Parathyroid adenoma (tissue), 2 donors: Measurements from ENCODE around the gene FIZ1.

Source experiments
- H2AFZ ChIP-seq: fragments of 300-600 bp; sonication (generic); one replicate; pipeline ENCODE4 v1.7.0; 2017; ENCODE audit warnings: antibody characterized with exemption, mild to moderate bottlenecking
- H3K27ac ChIP-seq: fragments of 300-600 bp; sonication (generic); one replicate; pipeline ENCODE4 v1.7.0; 2017
- H3K27me3 ChIP-seq: fragments of 300-600 bp; sonication (generic); one replicate; pipeline ENCODE4 v1.7.0; 2017; ENCODE audit warnings: low read length; ENCODE audit not compliant: control insufficient read depth, insufficient read depth
- H3K36me3 ChIP-seq: fragments of 300-600 bp; sonication (generic); one replicate; pipeline ENCODE4 v1.7.0; 2017; ENCODE audit warnings: low read length; ENCODE audit not compliant: control insufficient read depth, insufficient read depth
- H3K4me1 ChIP-seq: fragments of 300-600 bp; sonication (generic); one replicate; pipeline ENCODE4 v1.7.0; 2017; ENCODE audit warnings: control low read depth
- H3K4me2 ChIP-seq: fragments of 300-600 bp; sonication (generic); one replicate; pipeline ENCODE4 v1.7.0; 2017; ENCODE audit warnings: low read length
- H3K4me3 ChIP-seq: fragments of 300-600 bp; sonication (generic); one replicate; pipeline ENCODE4 v1.7.0; 2017; ENCODE audit warnings: low read depth, low read length
- H3K79me2 ChIP-seq: fragments of 300-600 bp; sonication (generic); one replicate; pipeline ENCODE4 v1.7.0; 2017; ENCODE audit warnings: control low read depth
- H3K9ac ChIP-seq: fragments of 300-600 bp; sonication (generic); one replicate; pipeline ENCODE4 v1.7.0; 2017; ENCODE audit warnings: mild to moderate bottlenecking
- H3K9me3 ChIP-seq: fragments of 300-600 bp; sonication (generic); one replicate; pipeline ENCODE4 v1.7.0; 2017; ENCODE audit warnings: low read length; ENCODE audit not compliant: control insufficient read depth
- CTCF ChIP-seq: fragments of 300-600 bp; sonication (generic); IDR thresholded peaks from one replicate; pipeline ENCODE4 v1.7.0; 2017; ENCODE audit warnings: antibody characterized with exemption, mild to moderate bottlenecking
- donor health status: primary hyperparathyroidism.

FIZ1 gene

DNA sequence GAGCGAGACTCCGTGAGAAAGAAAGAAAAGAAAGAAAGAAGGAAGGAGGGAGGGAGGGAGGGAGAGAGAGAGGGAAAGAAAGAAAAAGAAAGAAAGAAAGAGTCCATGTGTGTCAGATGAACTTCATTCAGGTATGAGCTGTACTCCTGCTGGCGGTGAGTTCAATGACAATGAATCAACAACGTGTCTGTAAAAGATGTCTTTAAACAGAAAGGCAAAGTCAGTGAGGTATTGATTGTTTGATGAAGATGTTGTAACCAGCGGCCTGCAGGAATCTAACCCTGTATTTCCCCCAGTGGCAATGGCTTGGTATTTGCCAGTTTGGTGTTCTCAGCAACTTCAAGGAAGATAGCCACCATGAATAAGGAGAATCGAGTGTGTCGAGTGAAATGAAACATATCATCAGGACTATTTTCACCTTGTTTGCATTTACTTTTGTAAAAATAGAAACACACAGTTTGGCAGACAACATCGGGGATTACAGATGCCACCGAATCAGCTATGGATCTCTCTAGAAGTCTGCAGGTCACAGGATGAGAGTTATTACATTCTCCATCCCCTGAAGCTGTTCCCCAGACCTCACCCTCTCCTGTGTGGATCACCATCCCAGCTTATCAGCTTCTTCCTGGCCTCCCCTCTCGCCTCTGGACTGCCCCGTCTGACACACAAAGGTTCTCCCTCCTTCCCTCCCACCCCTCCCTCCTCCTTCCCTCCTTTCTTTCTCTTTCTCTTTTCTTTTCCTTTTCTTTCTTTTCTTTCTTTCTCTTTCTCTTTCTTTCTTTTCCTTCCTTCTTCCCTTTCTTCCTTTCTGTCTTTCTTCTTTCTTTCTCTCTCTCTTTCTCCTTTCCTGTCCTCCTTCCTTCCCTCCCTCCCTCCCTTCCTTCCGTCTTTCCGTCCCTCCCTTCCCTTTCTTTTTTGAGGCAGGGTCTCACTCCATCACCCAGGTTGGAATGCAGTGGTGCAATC is 45.8 kb downstream of the FIZ1 start:
- H3K79me2 ChIP-seq: no peaks in the 10 kb centered on the region
- no peak overlapping the region for H2AFZ ChIP-seq
- no peak overlapping the region for H3K4me3 ChIP-seq
- H3K4me1 ChIP-seq: no peaks in the 10 kb centered on the region
- no peaks in the 10 kb centered on the region for H3K9me3 ChIP-seq
- H3K4me2 ChIP-seq: no peak overlapping the region
- H3K36me3 ChIP-seq: no peaks in the 10 kb centered on the region
- H3K9ac ChIP-seq: no peak overlapping the region
- H3K27ac ChIP-seq: no peak overlapping the region
- no peaks in the 10 kb centered on the region for H3K27me3 ChIP-seq
- no peak for TF ChIP-seq CTCF

GRCh38 chr19:55552620-55553019 is 46.7 kb downstream of the FIZ1 start:
- Histone ChIP-seq H3K9me3 (no peaks in the 10 kb centered on the region), H3K4me3 (no peak overlapping the region), H3K4me2 (no peak overlapping the region), H3K27ac (no peak overlapping the region), H3K4me1 (no peaks in the 10 kb centered on the region), H3K79me2 (no peaks in the 10 kb centered on the region), H3K36me3 (no peaks in the 10 kb centered on the region), H3K27me3 (no peaks in the 10 kb centered on the region), H2AFZ (no peak overlapping the region), H3K9ac (no peak overlapping the region)
- TF ChIP-seq CTCF: no peak

GRCh38 chr19:55552206-55552605 is 47.1 kb downstream of the FIZ1 start:
- no peak overlapping the region for H3K4me3 ChIP-seq
- no peak overlapping the region for H2AFZ ChIP-seq
- H3K36me3 ChIP-seq: no peaks in the 10 kb centered on the region
- no peaks in the 10 kb centered on the region for H3K4me1 ChIP-seq
- H3K9me3 ChIP-seq: no peaks in the 10 kb centered on the region
- H3K27ac ChIP-seq: no peak overlapping the region
- H3K4me2 ChIP-seq: no peak overlapping the region
- H3K79me2 ChIP-seq: no peaks in the 10 kb centered on the region
- H3K9ac ChIP-seq: no peak overlapping the region
- TF ChIP-seq CTCF: no peak
- H3K27me3 ChIP-seq: no peaks in the 10 kb centered on the region

GRCh38 chr19:55550321-55550650 is 49.0 kb downstream of the FIZ1 start:
- peak overlapping the region; percentile 47 for H2AFZ ChIP-seq
- no peak overlapping the region for H3K9ac ChIP-seq
- no peak for TF ChIP-seq CTCF

More at GRCh38 chr19:55550321-55550650, 49.0 kb downstream of the FIZ1 start:
- H3K9me3 ChIP-seq: no peaks in the 10 kb centered on the region
- H3K4me1 ChIP-seq: no peaks in the 10 kb centered on the region
- H3K4me3 ChIP-seq: no peak overlapping the region
- no peaks in the 10 kb centered on the region for H3K79me2 ChIP-seq
- H3K27ac ChIP-seq: no peak overlapping the region
- no peak overlapping the region for H3K4me2 ChIP-seq
- H3K36me3 ChIP-seq: no peaks in the 10 kb centered on the region
- no peaks in the 10 kb centered on the region for H3K27me3 ChIP-seq
